ENCODE results near the gene MMP11.

GRCh38 chr22:23777776-23778576 lies 5.3 kb downstream of the MMP11 start:
- TF ChIP-seq POLR2A (IDR thresholded peaks at IDR 0.05): no peak
- no peak for TF ChIP-seq CTCF (IDR thresholded peaks at IDR 0.05)
